ENCODE data around the gene PREP.
A peak's percentile ranks its signal among the peaks of the same experiment; 100 is the strongest.

DNA sequence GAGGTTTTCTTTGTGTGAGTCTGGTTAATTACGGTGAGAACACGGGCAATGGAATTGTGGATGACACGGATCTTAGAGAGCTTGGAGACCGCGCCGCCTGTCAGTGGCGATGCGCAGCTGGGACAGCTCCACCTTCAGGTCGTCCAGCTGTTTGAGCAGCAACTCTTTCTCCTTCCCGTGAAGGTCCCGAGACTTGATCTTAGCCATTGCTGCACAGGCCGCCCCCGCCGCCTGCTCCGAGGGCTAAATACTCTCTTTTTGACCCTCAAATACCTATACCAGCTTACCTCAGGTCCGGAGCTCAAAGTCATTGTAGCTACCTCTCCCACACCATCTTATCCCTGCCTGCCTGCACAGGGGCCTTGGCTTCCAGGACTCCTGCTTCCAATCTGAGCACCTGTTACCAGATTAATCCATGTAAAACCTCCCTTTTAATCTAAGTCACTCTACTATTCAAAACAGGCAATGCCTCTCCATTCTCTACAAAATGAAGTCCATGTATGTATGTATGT, 100.2 kb downstream of the PREP start:
- no peak for TF ChIP-seq SP1 (IDR thresholded peaks at IDR 0.05; ENCODE audit: low read depth, low read length)
- peak; percentile 34 to 61 (median 49); a peak in 3 of 4 replicates for TF ChIP-seq CTCF (IDR thresholded peaks at IDR 0.05; ENCODE audit: control extremely low read depth in 1 of 3, insufficient read depth in 1 of 3, low read depth in 1 of 3, low read length in 3 of 3)
- TF ChIP-seq POLR2A (IDR thresholded peaks at IDR 0.05; ENCODE audit: control extremely low read depth in 1 of 2, low read depth in 2 of 2, low read length in 2 of 2) = no peak
- no peak for TF ChIP-seq NANOG (IDR thresholded peaks at IDR 0.05; ENCODE audit: insufficient read depth, low read depth, low read length, poor library complexity, severe bottlenecking)
- no peak for TF ChIP-seq SRF (IDR thresholded peaks at IDR 0.05; ENCODE audit: low read depth, low read length)
- TF ChIP-seq HDAC2 (IDR thresholded peaks at IDR 0.05; ENCODE audit: borderline replicate concordance in 1 of 2, low read depth in 2 of 2, low read length in 2 of 2) = no peak
- TF ChIP-seq TAF1 (IDR thresholded peaks at IDR 0.05; ENCODE audit: low read depth, low read length) = no peak
- TF ChIP-seq KDM4A (IDR thresholded peaks at IDR 0.05; ENCODE audit: low read depth, low read length, severe bottlenecking) = no peak

Measured in H1 (cell line).